Measurements from ENCODE around the gene FASN. TPM values are rescaled to one million over a fixed set of nuclear protein-coding genes. Genes with fewer than 3 reads are reported as not detected.

Gene FASN
- polyA plus RNA-seq, 3 donors, result 32.1 to 58.6 (median 50.4) TPM

DNA sequence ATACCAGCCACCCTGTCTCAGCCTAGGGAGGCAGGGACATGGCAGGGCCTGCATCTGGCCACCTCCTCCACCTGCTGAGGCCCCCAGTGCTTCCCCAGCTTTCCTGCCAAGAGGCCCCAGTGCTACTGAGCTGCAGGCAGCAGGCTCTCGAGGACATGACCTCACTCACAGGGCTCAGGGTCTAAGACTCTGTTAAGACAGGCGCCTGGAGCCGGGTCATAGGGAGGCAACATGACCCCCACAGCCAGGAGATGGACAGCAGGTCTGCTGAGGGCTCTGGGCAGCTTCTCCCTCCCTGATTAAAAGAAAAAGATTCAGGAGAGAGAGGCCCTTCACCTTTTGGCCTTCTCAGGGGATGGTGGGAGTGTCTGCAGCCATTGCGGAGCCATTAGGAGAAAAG lies 23.2 kb upstream of the FASN start:
- no peak for DNase-seq (ENCODE audit: extremely low read depth in 1 of 11, low read depth in 9 of 11, low spot score in 4 of 11)

DNA sequence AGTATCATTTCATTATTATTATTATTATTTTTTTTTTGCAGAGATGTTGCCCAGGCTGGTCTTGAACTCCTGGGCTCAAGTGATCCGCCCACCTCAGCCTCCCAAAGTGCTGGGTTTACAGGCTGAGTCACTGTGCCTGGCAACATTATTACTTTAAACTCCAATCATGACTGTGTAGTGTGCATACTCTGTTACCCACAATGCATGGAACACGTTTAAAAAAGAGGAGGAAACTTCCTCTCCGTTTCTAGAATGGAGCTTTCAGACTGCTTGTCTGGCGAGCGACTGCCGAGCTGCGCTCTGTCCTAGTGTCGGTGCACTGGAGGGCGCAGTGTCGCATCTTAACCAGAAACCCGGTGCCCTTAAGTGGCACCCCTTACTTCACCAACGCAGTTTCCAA lies 22.1 kb upstream of the FASN start:
- DNase-seq (ENCODE audit: extremely low read depth in 1 of 11, low read depth in 9 of 11, low spot score in 4 of 11), result no peak

DNA sequence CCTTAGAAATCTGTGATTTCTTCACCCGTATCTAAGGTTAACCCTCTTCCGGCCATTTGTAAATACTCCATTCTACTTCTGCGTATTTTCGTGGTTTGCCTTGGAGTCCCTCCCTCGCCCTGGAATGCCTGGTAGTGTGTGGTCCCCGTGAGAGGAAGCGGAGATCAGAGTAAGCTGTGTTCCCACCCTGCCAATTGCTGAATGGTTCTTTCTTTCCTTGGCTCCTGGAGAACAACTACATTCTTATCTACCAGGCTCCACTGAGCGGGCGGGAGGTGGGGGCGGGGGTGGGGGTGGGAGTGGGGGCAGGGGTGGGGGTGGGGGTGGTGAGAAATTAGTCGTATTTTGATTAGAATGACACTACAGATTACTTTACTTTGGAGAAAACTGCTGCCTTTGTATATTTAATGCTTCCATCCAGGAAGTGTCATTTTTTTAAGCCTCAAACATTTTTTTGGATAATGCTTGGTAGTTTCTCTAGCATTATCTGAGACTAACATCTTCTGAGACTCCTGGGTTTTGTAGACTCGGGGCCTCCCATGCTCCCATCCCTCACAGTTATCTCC lies 20.9 kb upstream of the FASN start:
- no peak for DNase-seq (ENCODE audit: extremely low read depth in 1 of 11, low read depth in 9 of 11, low spot score in 4 of 11)

DNA sequence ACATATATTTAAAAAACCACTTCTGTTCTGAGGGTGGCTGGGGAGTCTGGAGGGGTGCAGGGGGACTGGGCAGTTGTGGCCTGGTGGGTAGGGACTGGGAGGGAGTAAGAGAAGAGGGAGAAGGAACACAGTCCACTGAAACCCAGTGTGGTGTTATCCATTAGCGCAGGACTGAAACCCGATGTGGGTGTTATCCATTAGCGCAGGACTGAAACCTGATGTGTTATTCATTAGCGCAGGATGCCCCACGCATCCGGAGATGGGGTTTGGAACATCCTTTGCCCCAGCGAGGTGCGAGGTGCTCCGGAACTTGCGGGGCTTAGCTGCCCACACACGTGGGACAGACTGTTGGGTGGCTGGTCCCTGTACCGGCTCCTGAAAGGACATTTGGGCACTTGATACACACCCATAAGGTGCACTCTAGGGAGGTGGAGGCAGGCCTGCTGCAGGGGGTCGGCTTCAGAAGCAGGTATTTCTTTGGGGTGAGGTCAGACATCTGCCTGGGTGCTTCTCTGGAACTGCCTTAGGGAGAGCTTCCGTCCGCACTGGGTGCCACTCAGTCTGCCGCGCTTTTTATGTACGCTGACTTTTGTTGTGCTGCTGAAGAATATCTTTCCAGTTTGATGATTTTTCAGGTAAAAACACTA lies 20.3 kb upstream of the FASN start:
- no peak for DNase-seq (ENCODE audit: extremely low read depth in 1 of 11, low read depth in 9 of 11, low spot score in 4 of 11)

DNA sequence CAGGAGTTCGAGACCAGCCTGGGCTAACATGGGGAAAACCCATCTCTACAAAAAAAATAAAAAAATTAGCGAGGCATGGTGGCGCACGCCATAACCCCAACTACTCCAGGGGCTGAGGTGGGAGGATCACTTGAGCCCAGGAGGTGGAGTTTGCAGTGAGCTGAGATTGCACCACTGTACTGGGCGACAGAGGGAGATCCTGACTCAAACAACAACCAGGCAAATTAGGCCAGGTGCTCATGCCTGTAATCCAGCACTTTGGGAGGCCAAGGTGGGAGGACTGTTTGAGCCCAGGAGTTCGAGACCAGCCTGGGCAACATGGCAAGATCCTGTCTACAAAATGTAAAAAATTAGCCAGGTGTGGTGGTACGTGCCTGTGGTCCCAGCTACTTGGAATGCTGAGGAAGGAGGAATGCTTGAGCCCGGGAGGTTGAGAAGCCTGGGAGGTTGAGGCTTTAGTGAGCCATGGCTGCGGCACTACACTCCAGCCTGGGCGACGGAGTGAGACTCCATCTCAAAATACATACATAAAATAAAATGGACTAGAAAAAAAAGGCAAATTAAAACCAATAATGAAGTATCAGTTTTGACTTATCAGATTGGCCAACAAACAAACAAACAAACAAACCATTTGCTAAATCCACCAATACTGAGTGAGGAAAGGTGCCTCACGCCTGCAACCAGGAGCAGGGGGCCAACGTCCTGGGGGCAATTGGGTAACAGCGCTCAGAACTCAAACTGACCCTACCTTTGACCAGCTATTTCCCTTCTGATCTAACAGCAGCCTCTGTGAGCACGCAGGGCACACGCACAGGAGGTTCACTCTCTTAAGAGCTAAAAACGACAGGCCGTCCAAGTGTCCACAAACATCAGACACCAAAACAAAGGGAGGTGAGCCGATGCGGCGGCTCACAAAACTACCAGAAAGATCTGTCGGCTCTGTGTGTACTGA lies 19.4 kb upstream of the FASN start:
- DNase-seq (ENCODE audit: extremely low read depth in 1 of 11, low read depth in 9 of 11, low spot score in 4 of 11), result no peak

DNA sequence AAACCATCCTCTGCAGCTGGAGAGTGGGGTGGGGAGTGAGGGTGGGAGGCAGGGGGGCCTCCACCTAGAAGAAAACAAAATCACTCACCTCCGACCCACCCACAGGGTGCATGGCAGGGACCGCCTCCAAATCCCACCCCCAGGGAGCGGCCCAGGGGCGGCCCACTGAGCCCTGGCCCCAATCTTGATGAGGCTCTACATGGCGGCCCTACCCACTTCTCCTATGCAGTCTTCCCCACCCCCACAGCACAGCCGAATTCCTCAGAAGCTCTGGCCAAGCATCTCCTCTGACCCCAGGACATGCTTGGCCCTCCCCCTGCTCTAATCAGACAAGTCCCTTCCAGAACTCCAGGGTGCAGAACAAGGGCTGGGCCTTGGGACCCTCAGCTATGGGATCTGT lies 18.2 kb upstream of the FASN start:
- DNase-seq (ENCODE audit: extremely low read depth in 1 of 11, low read depth in 9 of 11, low spot score in 4 of 11), result no peak

DNA sequence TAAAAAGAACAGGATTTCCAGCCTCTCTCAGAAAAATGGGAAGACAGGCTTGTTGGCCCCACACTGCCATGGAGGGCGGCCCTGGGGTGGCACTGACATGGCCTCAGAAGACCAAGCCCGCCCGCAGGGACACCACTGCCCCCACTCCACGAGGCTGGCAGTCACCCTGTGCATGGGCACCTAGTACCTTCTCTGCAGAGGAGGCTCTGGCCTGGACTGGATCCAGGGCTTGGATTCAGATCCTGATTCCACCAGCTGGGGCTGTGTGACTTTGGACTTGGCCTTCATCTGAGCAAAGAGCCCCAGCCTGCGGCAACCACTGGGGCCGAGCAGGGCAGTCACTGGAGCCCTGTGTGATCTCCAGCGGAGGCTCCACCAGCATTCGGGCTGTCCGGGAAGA lies 16.8 kb upstream of the FASN start:
- no peak for DNase-seq (ENCODE audit: extremely low read depth in 1 of 11, low read depth in 9 of 11, low spot score in 4 of 11)

DNA sequence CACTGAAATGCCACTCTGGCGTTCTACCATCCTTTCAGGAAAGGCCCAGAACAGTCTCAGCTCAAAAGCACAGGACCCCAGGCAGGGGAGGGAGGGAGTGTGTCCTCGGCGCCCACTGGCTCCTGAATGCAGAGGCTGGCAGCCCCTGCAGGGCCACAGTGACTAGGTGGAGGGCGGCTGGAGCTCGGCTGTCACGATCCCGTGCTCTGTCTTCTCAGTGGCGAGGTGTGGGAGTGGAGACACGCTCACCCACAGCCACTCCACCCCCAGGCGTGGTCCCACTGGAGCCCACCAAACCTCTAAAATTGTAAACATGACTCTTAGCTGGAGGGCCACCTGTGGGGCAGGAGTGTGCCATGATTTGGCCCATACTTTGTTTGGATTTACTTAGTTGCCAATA lies 16.4 kb upstream of the FASN start:
- no peak for DNase-seq (ENCODE audit: extremely low read depth in 1 of 11, low read depth in 9 of 11, low spot score in 4 of 11)

DNA sequence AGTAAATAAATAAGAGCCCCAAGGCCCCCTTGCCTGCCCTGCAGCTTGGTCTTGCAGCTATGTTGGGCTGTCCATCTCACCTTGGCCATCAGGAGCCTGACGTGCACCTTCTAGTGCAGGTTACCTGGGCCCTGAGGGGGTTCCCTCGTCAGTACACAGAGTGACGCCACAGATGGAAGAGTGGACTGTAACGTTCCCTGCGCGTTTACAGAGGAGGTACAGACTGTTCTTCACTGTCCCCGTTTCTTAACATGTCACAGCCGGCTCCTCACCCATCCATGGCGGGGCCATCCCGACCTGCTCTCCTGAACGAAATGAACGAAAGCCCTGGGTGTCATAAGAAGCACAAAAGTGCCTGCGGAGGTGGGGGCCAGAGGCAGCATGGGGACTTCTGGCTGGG lies 15.9 kb upstream of the FASN start:
- DNase-seq (ENCODE audit: extremely low read depth in 1 of 11, low read depth in 9 of 11, low spot score in 4 of 11), result no peak

DNA sequence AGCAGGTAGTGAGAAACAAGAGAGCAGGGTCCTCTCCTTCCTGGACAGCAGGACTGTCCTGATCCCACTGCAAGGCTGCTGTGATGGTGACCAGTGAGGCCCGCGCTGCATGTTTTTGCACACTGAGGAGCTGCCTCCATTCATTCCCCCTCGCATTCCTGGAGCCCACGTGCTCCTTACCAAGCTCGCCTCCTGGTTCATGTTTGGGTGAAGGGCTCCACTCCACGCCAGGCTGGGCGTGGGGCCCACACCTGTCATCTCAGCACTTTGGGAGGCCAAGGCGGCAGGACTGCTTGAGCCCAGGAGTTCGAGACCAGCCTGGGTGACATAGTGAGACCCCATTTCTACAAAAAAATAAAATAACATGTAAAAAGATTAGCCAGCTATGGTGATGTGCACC lies 15.4 kb upstream of the FASN start:
- DNase-seq (ENCODE audit: extremely low read depth in 1 of 11, low read depth in 9 of 11, low spot score in 4 of 11), result no peak

DNA sequence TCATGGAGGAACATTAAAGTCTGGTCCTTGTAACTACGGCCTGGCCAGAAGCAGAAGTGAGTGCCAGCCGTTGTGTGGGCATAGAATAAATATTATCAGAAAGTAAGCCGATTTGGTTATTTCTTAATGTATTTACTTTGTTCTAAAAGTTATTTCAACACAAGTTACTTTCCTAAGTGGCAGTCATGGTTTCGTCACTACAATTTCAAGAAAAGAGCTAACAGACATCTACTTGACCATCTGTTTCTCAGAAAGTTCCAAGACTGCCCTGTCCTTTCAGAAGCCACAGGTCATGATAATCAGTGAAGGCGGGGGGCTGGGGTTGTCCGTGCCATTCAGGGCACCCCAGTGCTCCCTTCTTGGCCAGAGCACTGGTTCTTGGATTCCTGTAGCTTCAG lies 14.9 kb upstream of the FASN start:
- no peak for DNase-seq (ENCODE audit: extremely low read depth in 1 of 11, low read depth in 9 of 11, low spot score in 4 of 11)

DNA sequence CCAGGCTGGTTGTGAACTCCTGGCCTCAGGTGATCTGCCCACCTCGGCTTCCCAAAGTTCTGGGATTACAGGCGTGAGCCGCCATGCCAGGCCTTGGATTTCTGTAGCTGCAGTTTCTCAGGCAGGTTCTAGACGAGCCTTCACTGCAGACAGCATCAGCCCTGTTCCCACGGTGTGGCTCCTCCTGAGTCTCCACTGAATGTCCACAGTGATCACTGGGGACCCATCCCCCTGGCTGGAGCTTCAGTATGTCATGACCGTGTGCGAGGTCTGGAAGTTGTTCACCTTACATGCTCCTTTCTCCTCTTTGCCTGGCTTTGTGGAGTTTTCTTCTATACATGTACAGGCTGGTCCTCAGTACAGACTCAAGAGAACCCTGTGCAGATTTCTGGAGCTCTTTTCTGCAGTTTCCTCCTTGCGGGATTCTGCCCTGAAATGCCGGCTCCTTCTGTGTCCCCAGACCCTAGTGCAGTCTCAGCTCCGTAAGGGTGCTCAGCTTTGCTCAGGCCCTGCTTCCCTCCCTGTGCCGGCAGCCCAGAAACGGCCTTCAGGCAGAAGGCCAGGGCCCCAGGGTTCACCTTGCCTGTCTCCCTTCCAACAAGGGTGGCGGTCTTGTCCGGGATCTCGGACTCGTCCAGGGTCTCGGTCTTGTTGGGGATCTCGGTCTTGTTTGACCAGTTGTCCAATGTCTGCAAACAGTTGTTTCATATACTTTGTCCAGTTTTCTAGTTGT lies 14.3 kb upstream of the FASN start:
- DNase-seq (ENCODE audit: extremely low read depth in 1 of 11, low read depth in 9 of 11, low spot score in 4 of 11), result no peak

DNA sequence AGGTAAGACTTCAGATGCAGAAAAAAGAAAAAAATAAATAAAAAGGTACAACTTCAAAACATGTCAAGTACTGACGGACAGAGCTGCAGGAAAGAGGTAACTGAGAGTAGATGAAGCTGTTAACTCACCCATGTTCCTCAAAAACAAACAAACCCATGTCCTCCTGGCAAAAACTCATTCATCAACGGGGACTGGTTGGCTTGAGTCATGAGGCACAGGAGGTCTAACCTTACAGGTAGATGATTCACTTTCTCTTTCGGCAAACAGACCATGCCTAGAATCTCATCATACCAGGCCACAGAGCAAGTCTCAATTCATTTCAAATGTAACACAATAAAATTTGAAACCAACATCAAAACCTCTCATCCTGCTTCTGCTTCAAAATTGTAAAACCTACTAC lies 12.3 kb upstream of the FASN start:
- DNase-seq (ENCODE audit: extremely low read depth in 1 of 11, low read depth in 9 of 11, low spot score in 4 of 11), result no peak

DNA sequence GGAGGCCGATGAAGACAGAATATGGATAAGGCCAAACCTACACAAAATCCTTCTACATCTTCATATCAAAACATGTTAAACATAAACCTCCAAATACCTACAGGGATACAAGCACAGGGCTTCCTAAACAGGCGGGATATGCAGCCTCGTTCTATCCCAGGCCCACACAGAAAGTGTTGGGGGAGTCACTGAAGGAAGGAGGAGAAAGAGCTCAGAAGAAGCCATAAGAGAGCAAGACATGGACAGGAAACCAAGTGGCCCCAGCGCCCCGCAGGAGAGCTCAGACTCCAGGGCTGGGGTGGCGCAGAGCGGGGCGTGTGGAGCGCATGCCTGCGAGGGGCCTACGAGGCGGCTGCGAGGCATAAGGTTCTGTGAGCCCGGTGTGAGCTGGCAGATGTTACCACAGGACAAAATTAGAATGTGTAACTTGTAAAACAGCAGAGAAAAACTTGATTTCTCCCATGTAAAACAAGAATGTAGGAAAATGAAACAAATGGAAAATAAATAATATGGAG lies 11.0 kb upstream of the FASN start:
- DNase-seq (ENCODE audit: extremely low read depth in 1 of 11, low read depth in 9 of 11, low spot score in 4 of 11), result no peak

DNA sequence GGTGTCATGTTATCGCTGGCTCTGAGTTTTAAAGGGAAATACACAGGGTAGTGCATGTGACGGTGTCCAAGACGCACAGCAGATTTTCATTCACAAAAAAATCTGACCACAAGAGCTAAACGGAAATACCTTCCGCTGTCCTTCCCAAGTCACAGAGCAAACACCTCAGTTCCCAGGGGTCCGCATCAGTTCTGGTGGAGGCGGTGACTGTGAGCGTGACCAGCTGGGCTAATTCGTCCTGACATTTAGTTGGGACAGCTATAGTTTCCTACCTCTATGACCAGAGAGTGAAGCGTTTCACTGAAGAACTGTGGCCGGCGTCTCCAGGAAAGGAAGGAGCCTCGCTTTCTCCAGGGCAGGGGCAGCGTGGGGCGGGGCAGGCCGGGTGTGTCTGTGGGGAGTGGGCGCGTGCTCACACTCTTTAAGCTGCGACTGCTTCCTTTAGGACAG lies 10.5 kb upstream of the FASN start:
- DNase-seq (ENCODE audit: extremely low read depth in 1 of 11, low read depth in 9 of 11, low spot score in 4 of 11), result peak in 1 of 11 donors; percentile 32

DNA sequence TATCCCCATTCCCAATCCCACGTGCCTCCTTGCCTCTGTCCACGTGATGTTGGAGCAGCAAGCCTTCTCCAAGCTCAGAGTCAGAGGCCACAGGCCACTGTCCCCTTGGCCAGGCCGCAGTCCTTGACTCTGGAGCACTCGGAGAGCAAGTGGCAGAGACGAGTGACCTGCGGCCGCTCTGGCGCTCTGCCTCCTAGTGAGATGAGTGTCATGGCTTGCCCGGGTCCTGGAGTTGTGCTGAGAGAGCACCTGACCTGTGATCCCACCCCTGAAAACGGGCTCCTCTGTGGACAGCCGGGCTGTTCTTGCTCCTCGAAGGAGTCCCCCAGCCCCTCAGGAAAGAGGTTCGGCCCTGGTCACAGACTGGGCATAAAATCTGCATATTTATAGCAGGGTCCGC lies 10.0 kb upstream of the FASN start:
- DNase-seq (ENCODE audit: extremely low read depth in 1 of 11, low read depth in 9 of 11, low spot score in 4 of 11), result no peak

DNA sequence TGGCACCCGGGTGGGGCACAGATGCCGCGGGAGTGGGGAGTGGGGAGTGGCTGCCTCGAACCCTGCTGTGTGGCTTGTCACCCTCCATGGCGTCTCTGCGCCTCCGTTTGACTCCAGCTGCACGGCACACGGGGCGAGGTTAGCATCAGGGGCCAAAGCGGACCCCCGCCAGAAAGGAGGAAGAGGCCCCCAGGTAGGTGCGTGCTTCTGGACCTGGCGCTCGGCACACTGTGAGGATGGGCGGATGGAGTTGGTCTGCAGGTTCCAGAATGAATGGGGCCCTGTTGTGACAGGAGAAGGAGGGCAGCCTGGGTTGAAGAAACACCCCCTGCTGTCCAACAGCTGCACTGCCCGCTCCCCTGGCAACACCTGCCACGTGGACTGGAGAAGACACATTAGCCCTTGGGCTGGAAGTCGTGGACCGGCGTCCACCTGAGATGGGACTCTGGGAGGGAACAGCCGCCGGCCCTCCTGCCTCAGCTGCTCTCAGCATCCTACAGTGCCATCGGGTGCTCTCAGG lies 9.4 kb upstream of the FASN start:
- no peak for DNase-seq (ENCODE audit: extremely low read depth in 1 of 11, low read depth in 9 of 11, low spot score in 4 of 11)

DNA sequence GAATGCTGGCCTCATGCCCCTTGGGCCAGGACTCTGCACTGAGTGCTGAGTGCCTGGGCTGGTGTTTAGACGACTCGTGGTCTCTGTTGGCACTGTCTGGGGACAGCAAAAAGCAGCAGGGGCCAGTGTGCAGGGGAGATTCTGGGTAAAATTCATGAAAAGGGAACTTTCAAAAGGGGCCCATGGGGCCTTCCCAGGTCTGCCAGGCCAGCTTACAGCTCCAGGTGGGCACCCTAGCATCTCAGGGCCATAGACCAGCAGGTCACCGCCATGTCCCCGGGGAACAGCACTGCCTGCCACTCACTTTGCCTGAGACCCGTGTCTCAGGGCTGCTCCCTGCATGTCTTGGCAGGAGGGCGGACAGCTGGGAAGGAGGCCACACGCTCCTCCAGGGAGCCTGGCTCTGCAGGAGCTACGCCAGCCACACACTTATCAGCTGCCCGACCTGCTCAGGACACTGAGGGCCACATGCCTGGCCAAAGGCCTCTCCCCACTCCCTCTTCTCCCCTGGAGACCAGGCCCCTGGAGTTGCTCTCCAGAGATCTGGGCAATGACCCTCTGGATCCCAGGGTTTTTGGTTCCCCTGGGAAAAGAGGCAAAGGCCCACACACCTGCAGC lies 8.8 kb upstream of the FASN start:
- no peak for DNase-seq (ENCODE audit: extremely low read depth in 1 of 11, low read depth in 9 of 11, low spot score in 4 of 11)

Measured in renal cortex interstitium (tissue), 11 donors.